Ishikawa (cell line): ENCODE results near the gene DOC2B.

Experiments
- CEBPB ChIP-seq: IDR thresholded peaks from 2 replicates; pipeline ENCODE4 v1.6.1; 2012
- CREB1 ChIP-seq: IDR thresholded peaks from 2 replicates; pipeline ENCODE4 v1.6.1; 2012; ENCODE audit warnings: low read depth
- EGR1 ChIP-seq: IDR thresholded peaks from 2 replicates; pipeline ENCODE4 v1.6.1; 2012
- EP300 ChIP-seq: IDR thresholded peaks from 2 replicates; pipeline ENCODE4 v1.6.1; 2012; ENCODE audit warnings: borderline replicate concordance
- FOXM1 ChIP-seq: IDR thresholded peaks from 2 replicates; pipeline ENCODE4 v1.6.1; 2012; ENCODE audit warnings: low read depth, borderline replicate concordance
- MAX ChIP-seq: IDR thresholded peaks from 2 replicates; pipeline ENCODE4 v1.6.1; 2012
- RAD21 ChIP-seq: IDR thresholded peaks from 2 replicates; pipeline ENCODE4 v1.6.1; 2012; ENCODE audit warnings: low read depth
- REST ChIP-seq: IDR thresholded peaks from 2 replicates; pipeline ENCODE4 v1.6.1; 2012; ENCODE audit warnings: low read depth, mild to moderate bottlenecking
- TAF1 ChIP-seq: IDR thresholded peaks from 2 replicates; pipeline ENCODE4 v1.6.1; 2012; ENCODE audit warnings: low read depth, mild to moderate bottlenecking
- TEAD4 ChIP-seq: IDR thresholded peaks from 2 replicates; pipeline ENCODE4 v1.6.1; 2012
- USF1 ChIP-seq: IDR thresholded peaks from 2 replicates; pipeline ENCODE4 v1.6.1; 2012
- ZBTB7A ChIP-seq: IDR thresholded peaks from 2 replicates; pipeline ENCODE4 v1.6.1; 2012; ENCODE audit warnings: low read depth

- TF ChIP-seq REST = no peak
- TF ChIP-seq TAF1 = no peak
- TF ChIP-seq CEBPB = no peak
- no peak for TF ChIP-seq EP300
- TF ChIP-seq EGR1 = no peak
- no peak for TF ChIP-seq MAX
- TF ChIP-seq USF1 = no peak
- TF ChIP-seq ZBTB7A = no peak
- TF ChIP-seq CREB1 = no peak
- no peak for TF ChIP-seq TEAD4
- TF ChIP-seq RAD21 = no peak
- no peak for TF ChIP-seq FOXM1
Measured at GRCh38 chr17:149897-150584, 31.4 kb downstream of the DOC2B start.
